ENCODE results near the gene TPX2.

Gene TPX2

GRCh38 chr20:31738729-31739549, at the start of gene TPX2:
Gene TPX2, plus strand, starts transcription at chr20:31739290. Its CDS starts 18,187 bp downstream, at chr20:31757477.
- peak; percentile 89 to 92 for DNase-seq

- no peak for DNase-seq
Measured at GRCh38 chr20:31690124-31690666, 48.9 kb upstream of the TPX2 start.

- DNase-seq = no peak
Measured at GRCh38 chr20:31691646-31692275, 47.3 kb upstream of the TPX2 start.

- DNase-seq = no peak
Measured at GRCh38 chr20:31693402-31693801, 45.7 kb upstream of the TPX2 start.

GRCh38 chr20:31693987-31694661, 45.0 kb upstream of the TPX2 start:
- DNase-seq = no peak

GRCh38 chr20:31694842-31695593, 44.1 kb upstream of the TPX2 start:
- DNase-seq = no peak

- DNase-seq = no peak
Measured at GRCh38 chr20:31695849-31696804, 43.0 kb upstream of the TPX2 start.

- DNase-seq = no peak
Measured at GRCh38 chr20:31698243-31698802, 40.8 kb upstream of the TPX2 start.

- DNase-seq = peak in 1 of 2 experiments; percentile 33
Measured at GRCh38 chr20:31698803-31699718, 40.0 kb upstream of the TPX2 start.

- DNase-seq = no peak
Measured at GRCh38 chr20:31699801-31700728, 39.0 kb upstream of the TPX2 start.

- no peak for DNase-seq
Measured at GRCh38 chr20:31700747-31701146, 38.3 kb upstream of the TPX2 start.

GRCh38 chr20:31701591-31701990, 37.5 kb upstream of the TPX2 start:
- no peak for DNase-seq

- no peak for DNase-seq
Measured at GRCh38 chr20:31704225-31705119, 34.6 kb upstream of the TPX2 start.

GRCh38 chr20:31705191-31705590, 33.9 kb upstream of the TPX2 start:
- DNase-seq = no peak

- DNase-seq = no peak
Measured at GRCh38 chr20:31705598-31706597, 33.2 kb upstream of the TPX2 start.

GRCh38 chr20:31706607-31707257, 32.4 kb upstream of the TPX2 start:
- no peak for DNase-seq

Data from activated CD4-positive, alpha-beta T cell treated with anti-CD3 and anti-CD28 coated beads, Interleukin-2, amount 50 U/mL, for 48 hours (primary cell).